Vagina (tissue), 2 donors: ENCODE measurements around the gene DCUN1D5.

ENCODE experiments used
- CTCF ChIP-seq, 3 experiments: fragments of 450-650 bp in 2 of 3; fragments of 200-600 bp in 1 of 3; sonication (generic) in 1 of 3; IDR thresholded peaks; one replicate each; pipeline ENCODE4 v1.5.1; 2017 to 2019; ENCODE audit warnings: antibody characterized with exemption in 3 of 3, mild to moderate bottlenecking in 2 of 3, moderate library complexity in 2 of 3
- POLR2AphosphoS5 ChIP-seq, 2 donors: sonication (generic); formaldehyde crosslinking; IDR thresholded peaks; one replicate each; pipeline ENCODE4 v1.9.0; 2017; ENCODE audit warnings: antibody characterized with exemption in 2 of 2, mild to moderate bottlenecking in 2 of 2, low read depth in 1 of 2; ENCODE audit not compliant: insufficient read depth in 1 of 2

GRCh38 chr11:103070142-103070541, 21.8 kb downstream of the DCUN1D5 start:
- TF ChIP-seq CTCF (IDR thresholded peaks at IDR 0.05) (no peak), POLR2AphosphoS5 (IDR thresholded peaks at IDR 0.05; ENCODE audit: insufficient read depth in 1 of 2, low read depth in 1 of 2) (no peak)
